ENCODE measurements around the gene TBKBP1. TPM values are rescaled to one million over a fixed set of nuclear protein-coding genes. Genes with fewer than 3 reads are reported as not detected.
"Not testable (repeated sequence)": the region's sequence is repeated elsewhere in the genome, so short reads cannot be mapped to it uniquely, and the experiment has no call there.

The TBKBP1 gene
- total RNA-seq, 1 experiment from 2014 or later, result 8.3 TPM

- no peak for DNase-seq (ENCODE audit: low read depth, low spot score)
Measured at GRCh38 chr17:47735536-47736011, 41.6 kb downstream of the TBKBP1 start.

DNA sequence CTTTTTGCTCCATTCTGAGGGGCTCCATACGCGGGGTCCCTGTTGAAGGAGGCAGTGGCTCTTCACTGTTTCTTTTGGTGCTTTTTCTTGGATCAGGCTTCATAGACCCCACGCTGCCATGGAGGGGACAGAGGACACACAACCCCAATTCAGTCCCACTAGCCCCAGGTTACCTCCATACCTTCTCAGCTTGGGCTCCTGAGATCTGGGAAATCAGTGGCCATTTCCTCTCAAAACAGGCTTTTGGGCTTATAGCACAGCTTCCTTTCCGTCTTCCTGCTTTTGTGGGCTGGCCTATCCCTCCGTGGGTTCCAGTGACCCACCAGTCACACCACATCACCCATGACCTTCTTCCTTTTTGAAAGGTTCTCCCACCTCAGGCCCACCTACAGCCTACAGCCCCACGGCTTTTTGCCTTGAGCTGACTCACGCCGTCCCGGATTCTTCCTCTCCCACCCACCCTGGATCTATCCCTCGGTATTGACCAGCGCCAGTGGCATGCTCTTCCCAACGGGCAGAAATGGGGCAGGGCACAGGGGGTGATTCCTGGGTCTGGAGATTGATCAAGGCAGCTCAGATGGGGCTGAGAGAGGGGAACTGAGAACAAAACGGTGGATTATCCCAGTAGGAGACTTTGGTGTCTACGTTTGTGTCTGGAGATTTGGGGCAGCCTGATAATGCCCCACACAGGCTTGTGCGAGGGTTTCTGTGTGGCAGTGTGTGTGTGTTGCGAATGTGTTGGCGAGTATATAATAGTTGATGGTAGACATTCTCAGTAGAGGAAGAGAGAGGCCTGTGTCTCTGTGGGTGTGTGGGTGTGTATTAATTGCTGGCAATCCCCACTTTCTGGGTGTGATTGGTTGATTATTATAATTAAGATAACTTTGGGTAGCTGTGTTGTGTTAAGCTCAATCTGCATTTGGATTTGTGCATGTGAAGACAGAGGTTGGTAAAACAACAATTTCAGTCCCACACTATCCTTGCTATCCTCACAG is 42.8 kb downstream of the TBKBP1 start:
- DNase-seq (ENCODE audit: low read depth, low spot score), result no peak
- in situ Hi-C loops (cut with HindIII; ENCODE audit: low pct_unique_long_range_greater_than_20kb, low sequenced_read_pairs), result no loop called here

More at GRCh38 chr17:47735536-47736011, 41.6 kb downstream of the TBKBP1 start:
- in situ Hi-C loops (cut with HindIII; ENCODE audit: low pct_unique_long_range_greater_than_20kb, low sequenced_read_pairs), result no loop called here

DNA sequence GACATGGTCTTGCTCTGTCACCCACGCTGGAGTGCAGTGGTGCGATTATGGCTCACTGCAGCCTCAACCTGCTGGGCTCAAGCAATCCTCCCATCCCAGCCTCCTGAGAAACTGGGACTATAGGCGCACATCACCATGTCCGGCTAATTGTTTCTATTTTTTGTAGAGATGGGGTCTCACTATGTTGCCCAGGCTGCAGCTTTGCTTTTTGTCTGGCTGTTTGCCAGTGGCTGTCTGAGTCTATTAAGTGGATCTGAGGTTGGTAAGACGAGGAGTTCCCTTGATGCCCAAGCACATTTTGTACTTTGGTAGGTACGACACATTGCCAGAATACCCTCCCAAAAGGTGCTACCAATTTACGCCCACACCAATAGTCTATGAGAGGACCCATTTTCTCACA is 44.2 kb downstream of the TBKBP1 start:
- no peak for DNase-seq (ENCODE audit: low read depth, low spot score)
- in situ Hi-C loops (cut with HindIII; ENCODE audit: low pct_unique_long_range_greater_than_20kb, low sequenced_read_pairs), result no loop called here

GRCh38 chr17:47739150-47739549 is 45.2 kb downstream of the TBKBP1 start:
- DNase-seq (ENCODE audit: low read depth, low spot score), result no peak
- in situ Hi-C loops (cut with HindIII; ENCODE audit: low pct_unique_long_range_greater_than_20kb, low sequenced_read_pairs), result no loop called here

DNA sequence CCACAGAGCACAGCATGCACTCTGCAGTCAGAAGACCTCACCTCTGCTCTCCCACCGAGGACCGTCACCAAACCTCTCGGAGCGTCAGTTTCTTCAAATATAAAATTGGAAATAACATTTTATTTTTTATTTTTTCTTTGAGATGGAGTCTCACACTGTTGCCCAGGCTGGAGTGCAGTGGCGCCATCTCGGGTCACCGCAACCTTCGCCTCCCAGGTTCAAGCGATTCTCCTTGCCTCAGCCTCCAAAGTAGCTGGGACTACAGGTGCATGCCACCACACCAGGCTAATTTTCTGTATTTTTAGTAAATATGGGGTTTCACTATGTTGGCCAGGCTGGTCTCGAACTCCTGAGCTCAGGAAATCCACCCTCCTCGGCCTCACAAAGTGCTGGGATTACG is 46.0 kb downstream of the TBKBP1 start:
- in situ Hi-C loops (cut with HindIII; ENCODE audit: low pct_unique_long_range_greater_than_20kb, low sequenced_read_pairs), result not testable (repeated sequence)

DNA sequence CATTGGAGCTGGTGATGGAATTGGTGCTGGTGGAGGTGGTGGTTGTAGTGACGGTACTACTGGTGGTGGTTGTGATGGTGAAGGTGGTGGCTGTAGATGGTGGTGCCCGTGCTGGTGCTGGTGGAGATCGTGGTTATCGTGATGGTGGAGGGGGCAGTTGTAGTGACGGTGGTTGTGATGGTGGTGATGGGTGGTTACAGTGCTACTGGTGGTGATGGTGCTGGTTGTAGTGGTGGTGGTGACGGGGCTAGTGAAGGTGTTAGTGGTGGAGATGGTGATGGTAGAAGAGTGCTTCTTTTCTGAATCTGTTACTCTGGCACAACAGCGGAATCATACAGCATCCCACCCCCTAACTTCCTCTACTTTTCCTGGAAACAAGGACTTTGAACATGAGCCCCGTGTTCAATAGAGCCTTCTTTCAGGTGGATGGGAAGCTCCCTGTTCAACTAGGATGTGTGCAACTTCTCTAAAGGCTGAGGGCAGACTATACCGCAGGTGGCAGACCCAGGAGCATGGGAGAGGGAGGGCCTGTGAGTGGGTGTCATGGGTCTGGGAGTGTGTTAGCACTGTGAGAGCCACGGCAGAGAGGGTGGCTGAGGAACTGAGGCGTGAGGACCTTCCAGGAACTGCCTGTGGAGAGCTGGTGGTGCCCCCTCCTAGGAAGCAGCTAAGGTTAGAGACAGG is 47.3 kb downstream of the TBKBP1 start:
- in situ Hi-C loops (cut with HindIII; ENCODE audit: low pct_unique_long_range_greater_than_20kb, low sequenced_read_pairs), result no loop called here
- no peak for DNase-seq (ENCODE audit: low read depth, low spot score)

More for the DNA sequence above, 46.0 kb downstream of the TBKBP1 start:
- DNase-seq (ENCODE audit: low read depth, low spot score), result not testable (repeated sequence)

GRCh38 chr17:47741793-47742145 is 47.8 kb downstream of the TBKBP1 start:
- in situ Hi-C loops (cut with HindIII; ENCODE audit: low pct_unique_long_range_greater_than_20kb, low sequenced_read_pairs), result no loop called here
- DNase-seq (ENCODE audit: low read depth, low spot score), result no peak

- DNase-seq (ENCODE audit: low read depth, low spot score), result peak; percentile 57
- in situ Hi-C loops (cut with HindIII; ENCODE audit: low pct_unique_long_range_greater_than_20kb, low sequenced_read_pairs), result no loop called here
Measured at GRCh38 chr17:47742319-47743181, 48.6 kb downstream of the TBKBP1 start.

DNA sequence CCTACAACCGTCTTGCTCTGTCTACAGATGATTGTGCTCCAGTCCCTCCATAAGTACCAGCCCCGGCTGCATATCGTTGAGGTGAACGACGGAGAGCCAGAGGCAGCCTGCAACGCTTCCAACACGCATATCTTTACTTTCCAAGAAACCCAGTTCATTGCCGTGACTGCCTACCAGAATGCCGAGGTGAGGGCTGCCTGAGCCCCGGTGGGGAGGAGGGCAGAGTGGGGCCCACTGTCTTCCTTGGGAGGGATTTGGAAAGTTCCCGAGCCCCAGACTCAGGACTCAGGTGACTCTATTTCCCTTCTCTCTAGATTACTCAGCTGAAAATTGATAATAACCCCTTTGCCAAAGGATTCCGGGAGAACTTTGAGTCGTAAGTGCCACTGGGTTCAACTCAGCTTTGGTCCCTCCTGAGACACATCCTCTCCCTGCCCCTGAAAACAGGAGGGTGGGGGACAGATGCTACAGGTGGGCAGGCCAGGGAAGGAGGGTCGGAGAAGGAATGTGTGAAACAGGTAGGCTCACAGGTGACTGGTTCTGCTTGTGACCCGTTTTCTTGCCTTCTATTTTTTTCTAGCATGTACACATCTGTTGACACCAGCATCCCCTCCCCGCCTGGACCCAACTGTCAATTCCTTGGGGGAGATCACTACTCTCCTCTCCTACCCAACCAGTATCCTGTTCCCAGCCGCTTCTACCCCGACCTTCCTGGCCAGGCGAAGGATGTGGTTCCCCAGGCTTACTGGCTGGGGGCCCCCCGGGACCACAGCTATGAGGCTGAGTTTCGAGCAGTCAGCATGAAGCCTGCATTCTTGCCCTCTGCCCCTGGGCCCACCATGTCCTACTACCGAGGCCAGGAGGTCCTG is 50.4 kb downstream of the TBKBP1 start:
- in situ Hi-C loops (cut with HindIII; ENCODE audit: low pct_unique_long_range_greater_than_20kb, low sequenced_read_pairs), result no loop called here
- no peak for DNase-seq (ENCODE audit: low read depth, low spot score)

DNA sequence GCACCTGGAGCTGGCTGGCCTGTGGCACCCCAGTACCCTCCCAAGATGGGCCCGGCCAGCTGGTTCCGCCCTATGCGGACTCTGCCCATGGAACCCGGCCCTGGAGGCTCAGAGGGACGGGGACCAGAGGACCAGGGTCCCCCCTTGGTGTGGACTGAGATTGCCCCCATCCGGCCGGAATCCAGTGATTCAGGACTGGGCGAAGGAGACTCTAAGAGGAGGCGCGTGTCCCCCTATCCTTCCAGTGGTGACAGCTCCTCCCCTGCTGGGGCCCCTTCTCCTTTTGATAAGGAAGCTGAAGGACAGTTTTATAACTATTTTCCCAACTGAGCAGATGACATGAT is 51.0 kb downstream of the TBKBP1 start:
- DNase-seq (ENCODE audit: low read depth, low spot score), result no peak
- in situ Hi-C loops (cut with HindIII; ENCODE audit: low pct_unique_long_range_greater_than_20kb, low sequenced_read_pairs), result no loop called here

- DNase-seq (ENCODE audit: low read depth, low spot score), result no peak
- in situ Hi-C loops (cut with HindIII; ENCODE audit: low pct_unique_long_range_greater_than_20kb, low sequenced_read_pairs), result no loop called here
Measured at GRCh38 chr17:47751471-47751870, 57.5 kb downstream of the TBKBP1 start.

- in situ Hi-C loops (cut with HindIII; ENCODE audit: low pct_unique_long_range_greater_than_20kb, low sequenced_read_pairs), result no loop called here
- no peak for DNase-seq (ENCODE audit: low read depth, low spot score)
Measured at GRCh38 chr17:47757386-47757785, 63.4 kb downstream of the TBKBP1 start.

GRCh38 chr17:47760409-47761140 is 66.6 kb downstream of the TBKBP1 start:
- in situ Hi-C loops (cut with HindIII; ENCODE audit: low pct_unique_long_range_greater_than_20kb, low sequenced_read_pairs), result no loop called here
- DNase-seq (ENCODE audit: low read depth, low spot score), result no peak

Measured in SK-MEL-5 (cell line).